ENCODE data around the gene MAN1A2.
"Not testable (repeated sequence)": the region's sequence is repeated elsewhere in the genome, so short reads cannot be mapped to it uniquely, and the experiment has no call there.

The MAN1A2 gene

GRCh38 chr1:117396074-117396473, 28.8 kb downstream of the MAN1A2 start:
- DNase-seq (ENCODE audit: insufficient read length, low spot score) (no peak), FAIRE-seq (no peak)

GRCh38 chr1:117396636-117397035, 29.4 kb downstream of the MAN1A2 start:
- DNase-seq (ENCODE audit: insufficient read length, low spot score), result no peak
- FAIRE-seq, result no peak

GRCh38 chr1:117398957-117399356, 31.7 kb downstream of the MAN1A2 start:
- FAIRE-seq (no peak), DNase-seq (ENCODE audit: insufficient read length, low spot score) (no peak)

- no peak for FAIRE-seq
Measured at GRCh38 chr1:117401761-117402160, 34.5 kb downstream of the MAN1A2 start.

GRCh38 chr1:117403597-117403996, 36.3 kb downstream of the MAN1A2 start:
- no peak for DNase-seq (ENCODE audit: insufficient read length, low spot score)
- no peak for FAIRE-seq

More at GRCh38 chr1:117401761-117402160, 34.5 kb downstream of the MAN1A2 start:
- DNase-seq (ENCODE audit: insufficient read length, low spot score), result no peak

- FAIRE-seq (no peak), DNase-seq (ENCODE audit: insufficient read length, low spot score) (no peak)
Measured at GRCh38 chr1:117405042-117405441, 37.8 kb downstream of the MAN1A2 start.

- FAIRE-seq, result no peak
- DNase-seq (ENCODE audit: insufficient read length, low spot score), result no peak
Measured at GRCh38 chr1:117412472-117412871, 45.2 kb downstream of the MAN1A2 start.

- DNase-seq (ENCODE audit: insufficient read length, low spot score) (no peak), FAIRE-seq (no peak)
Measured at GRCh38 chr1:117413412-117413811, 46.2 kb downstream of the MAN1A2 start.

GRCh38 chr1:117414943-117415342, 47.7 kb downstream of the MAN1A2 start:
- DNase-seq (ENCODE audit: insufficient read length, low spot score) (no peak), FAIRE-seq (no peak)

- no peak for DNase-seq (ENCODE audit: insufficient read length, low spot score)
- no peak for FAIRE-seq
Measured at GRCh38 chr1:117416004-117416403, 48.8 kb downstream of the MAN1A2 start.

GRCh38 chr1:117416546-117417125, 49.4 kb downstream of the MAN1A2 start:
- no peak for DNase-seq (ENCODE audit: insufficient read length, low spot score)
- FAIRE-seq, result no peak

GRCh38 chr1:117425050-117425734, 57.9 kb downstream of the MAN1A2 start:
- DNase-seq (ENCODE audit: insufficient read length, low spot score) (no peak), FAIRE-seq (no peak)

- no peak for FAIRE-seq
Measured at GRCh38 chr1:117427297-117427696, 60.0 kb downstream of the MAN1A2 start.

GRCh38 chr1:117433943-117434342, 66.7 kb downstream of the MAN1A2 start:
- FAIRE-seq (no peak), DNase-seq (ENCODE audit: insufficient read length, low spot score) (no peak)

More at GRCh38 chr1:117427297-117427696, 60.0 kb downstream of the MAN1A2 start:
- DNase-seq (ENCODE audit: insufficient read length, low spot score), result no peak

- DNase-seq (ENCODE audit: insufficient read length, low spot score), result no peak
- no peak for FAIRE-seq
Measured at GRCh38 chr1:117436513-117436912, 69.3 kb downstream of the MAN1A2 start.

- DNase-seq (ENCODE audit: insufficient read length, low spot score), result no peak
- FAIRE-seq, result no peak
Measured at GRCh38 chr1:117447661-117448060, 80.4 kb downstream of the MAN1A2 start.

- FAIRE-seq (no peak), DNase-seq (ENCODE audit: insufficient read length, low spot score) (no peak)
Measured at GRCh38 chr1:117452216-117452615, 85.0 kb downstream of the MAN1A2 start.

- FAIRE-seq (no peak), DNase-seq (ENCODE audit: insufficient read length, low spot score) (no peak)
Measured at GRCh38 chr1:117453958-117454357, 86.7 kb downstream of the MAN1A2 start.

GRCh38 chr1:117458410-117458809, 91.2 kb downstream of the MAN1A2 start:
- FAIRE-seq; DNase-seq (ENCODE audit: insufficient read length, low spot score): not testable (repeated sequence)

- FAIRE-seq (no peak), DNase-seq (ENCODE audit: insufficient read length, low spot score) (no peak)
Measured at GRCh38 chr1:117466761-117467160, 99.5 kb downstream of the MAN1A2 start.

- no peak for FAIRE-seq
- no peak for DNase-seq (ENCODE audit: insufficient read length, low spot score)
Measured at GRCh38 chr1:117467336-117467735, 100.1 kb downstream of the MAN1A2 start.

GRCh38 chr1:117473063-117473462, 105.8 kb downstream of the MAN1A2 start:
- DNase-seq (ENCODE audit: insufficient read length, low spot score), result no peak
- no peak for FAIRE-seq

Data from HTR-8/SVneo (cell line).